Ishikawa (cell line): ENCODE data around the gene DSC2.

Source experiments
- TEAD4 ChIP-seq: IDR thresholded peaks from 2 replicates; pipeline ENCODE4 v1.6.1; 2012
- TF ChIP-seq, protein P1 (sequence below): IDR thresholded peaks from 2 replicates; pipeline ENCODE4 v1.6.1; 2012; ENCODE audit warnings: low read depth, mild to moderate bottlenecking
- TF ChIP-seq, protein P2 (sequence below): IDR thresholded peaks from 2 replicates; pipeline ENCODE4 v1.6.1; 2012

DNA sequence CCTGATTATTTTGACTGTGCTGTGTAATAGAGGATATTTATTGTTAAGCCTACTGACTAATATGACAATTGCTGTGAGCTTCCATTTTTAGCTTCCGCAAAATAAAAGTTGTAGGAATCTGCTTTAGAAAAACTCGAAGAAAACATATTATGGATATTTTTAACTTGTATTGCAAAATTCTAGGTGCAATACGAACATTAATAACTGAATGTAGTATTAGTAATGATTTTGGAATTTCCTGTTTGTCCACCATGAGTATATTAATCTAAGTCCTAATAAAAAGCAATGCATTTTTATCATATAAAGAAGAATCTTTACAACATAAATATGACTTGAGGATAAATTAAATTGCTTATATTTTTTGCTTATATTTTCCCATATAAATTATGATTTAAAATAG lies 57.3 kb downstream of the DSC2 start:
- no peak for TF ChIP-seq TEAD4
- TF ChIP-seq, protein P1, sequence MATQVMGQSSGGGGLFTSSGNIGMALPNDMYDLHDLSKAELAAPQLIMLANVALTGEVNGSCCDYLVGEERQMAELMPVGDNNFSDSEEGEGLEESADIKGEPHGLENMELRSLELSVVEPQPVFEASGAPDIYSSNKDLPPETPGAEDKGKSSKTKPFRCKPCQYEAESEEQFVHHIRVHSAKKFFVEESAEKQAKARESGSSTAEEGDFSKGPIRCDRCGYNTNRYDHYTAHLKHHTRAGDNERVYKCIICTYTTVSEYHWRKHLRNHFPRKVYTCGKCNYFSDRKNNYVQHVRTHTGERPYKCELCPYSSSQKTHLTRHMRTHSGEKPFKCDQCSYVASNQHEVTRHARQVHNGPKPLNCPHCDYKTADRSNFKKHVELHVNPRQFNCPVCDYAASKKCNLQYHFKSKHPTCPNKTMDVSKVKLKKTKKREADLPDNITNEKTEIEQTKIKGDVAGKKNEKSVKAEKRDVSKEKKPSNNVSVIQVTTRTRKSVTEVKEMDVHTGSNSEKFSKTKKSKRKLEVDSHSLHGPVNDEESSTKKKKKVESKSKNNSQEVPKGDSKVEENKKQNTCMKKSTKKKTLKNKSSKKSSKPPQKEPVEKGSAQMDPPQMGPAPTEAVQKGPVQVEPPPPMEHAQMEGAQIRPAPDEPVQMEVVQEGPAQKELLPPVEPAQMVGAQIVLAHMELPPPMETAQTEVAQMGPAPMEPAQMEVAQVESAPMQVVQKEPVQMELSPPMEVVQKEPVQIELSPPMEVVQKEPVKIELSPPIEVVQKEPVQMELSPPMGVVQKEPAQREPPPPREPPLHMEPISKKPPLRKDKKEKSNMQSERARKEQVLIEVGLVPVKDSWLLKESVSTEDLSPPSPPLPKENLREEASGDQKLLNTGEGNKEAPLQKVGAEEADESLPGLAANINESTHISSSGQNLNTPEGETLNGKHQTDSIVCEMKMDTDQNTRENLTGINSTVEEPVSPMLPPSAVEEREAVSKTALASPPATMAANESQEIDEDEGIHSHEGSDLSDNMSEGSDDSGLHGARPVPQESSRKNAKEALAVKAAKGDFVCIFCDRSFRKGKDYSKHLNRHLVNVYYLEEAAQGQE: no peak
- TF ChIP-seq, protein P2, sequence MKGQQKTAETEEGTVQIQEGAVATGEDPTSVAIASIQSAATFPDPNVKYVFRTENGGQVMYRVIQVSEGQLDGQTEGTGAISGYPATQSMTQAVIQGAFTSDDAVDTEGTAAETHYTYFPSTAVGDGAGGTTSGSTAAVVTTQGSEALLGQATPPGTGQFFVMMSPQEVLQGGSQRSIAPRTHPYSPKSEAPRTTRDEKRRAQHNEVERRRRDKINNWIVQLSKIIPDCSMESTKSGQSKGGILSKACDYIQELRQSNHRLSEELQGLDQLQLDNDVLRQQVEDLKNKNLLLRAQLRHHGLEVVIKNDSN: no peak
